IPS-18c (cell line): ENCODE measurements around the gene SLU7.

Experiments used
- H3K4me3 ChIP-seq: 2 replicates; pipeline ENCODE4 v1.7.0; 2013; ENCODE audit warnings: low read depth, mild to moderate bottlenecking, low read length, moderate library complexity; ENCODE audit not compliant: insufficient read depth
- H3K9me3 ChIP-seq: one replicate; pipeline ENCODE4 v1.6.1; 2013; ENCODE audit warnings: mild to moderate bottlenecking, low read length, moderate library complexity; ENCODE audit not compliant: control insufficient read depth, insufficient read depth

Gene SLU7

DNA sequence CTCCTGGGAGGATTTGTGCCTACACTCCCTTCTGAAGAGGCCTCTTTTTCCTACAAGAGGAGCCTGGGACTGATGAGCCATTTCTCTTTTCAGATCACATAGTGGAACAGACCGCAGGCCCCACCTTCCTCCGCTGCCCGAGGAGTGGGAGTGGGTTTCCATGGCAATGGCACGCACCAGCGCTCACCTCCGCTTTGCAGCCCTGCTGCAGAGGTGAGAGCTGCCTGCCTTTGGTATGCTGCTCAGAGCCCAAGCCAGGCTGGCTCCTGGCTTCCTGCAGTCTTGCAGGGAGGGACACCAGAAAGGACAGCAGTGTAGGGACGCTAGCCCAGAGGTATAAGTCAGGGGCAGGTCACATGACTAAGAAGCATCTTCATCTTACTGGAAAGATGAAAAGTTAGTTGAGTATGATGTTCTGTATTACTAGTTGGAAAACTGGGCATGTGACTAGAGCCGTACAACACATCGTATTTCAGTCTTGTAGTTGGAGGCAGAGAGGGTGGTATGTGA, 15.2 kb upstream of the SLU7 start:
- Histone ChIP-seq H3K9me3 (no peaks in the 10 kb centered on the region), H3K4me3 (no peak overlapping the region)

GRCh38 chr5:160432787-160433186, 13.9 kb upstream of the SLU7 start:
- Histone ChIP-seq H3K4me3 (no peak overlapping the region), H3K9me3 (no peaks in the 10 kb centered on the region)

DNA sequence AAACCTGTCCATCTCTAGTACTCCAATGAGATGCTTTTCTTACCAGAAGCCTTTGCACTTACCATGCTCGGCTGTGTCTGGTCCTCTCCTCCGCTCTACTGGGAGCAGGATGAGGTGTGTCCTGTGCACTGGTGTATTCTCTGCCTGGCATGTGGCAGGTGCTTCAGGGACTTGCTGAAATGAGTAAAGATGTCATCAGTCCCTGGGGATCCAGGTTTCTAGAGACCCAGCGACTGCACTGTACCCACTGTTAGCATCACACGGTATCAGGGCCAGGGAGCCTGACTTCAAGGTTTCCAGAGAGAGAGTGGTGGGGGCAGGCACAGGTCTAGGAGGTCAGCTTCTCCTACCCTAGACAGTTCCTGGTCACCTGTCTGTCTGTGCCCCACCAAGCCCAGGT, 13.3 kb upstream of the SLU7 start:
- Histone ChIP-seq H3K9me3 (no peaks in the 10 kb centered on the region), H3K4me3 (no peak overlapping the region)

DNA sequence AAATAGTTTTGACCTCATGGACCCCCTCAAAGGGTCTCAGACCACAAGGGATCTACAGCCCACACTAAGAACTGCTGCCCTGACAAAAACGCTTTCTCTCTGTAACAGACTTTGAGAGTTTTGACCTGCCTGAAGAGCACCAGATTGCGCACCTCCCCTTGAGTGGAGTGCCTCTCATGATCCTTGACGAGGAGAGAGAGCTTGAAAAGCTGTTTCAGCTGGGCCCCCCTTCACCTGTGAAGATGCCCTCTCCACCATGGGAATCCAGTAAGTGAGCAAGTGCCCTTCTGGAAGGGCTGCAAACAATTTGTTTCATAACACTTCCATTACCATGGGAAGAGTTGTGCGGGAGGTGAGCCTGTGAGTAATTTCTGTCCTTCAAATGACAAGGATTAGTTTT, 8.7 kb upstream of the SLU7 start:
- no peak overlapping the region for H3K4me3 ChIP-seq
- H3K9me3 ChIP-seq: no peaks in the 10 kb centered on the region

DNA sequence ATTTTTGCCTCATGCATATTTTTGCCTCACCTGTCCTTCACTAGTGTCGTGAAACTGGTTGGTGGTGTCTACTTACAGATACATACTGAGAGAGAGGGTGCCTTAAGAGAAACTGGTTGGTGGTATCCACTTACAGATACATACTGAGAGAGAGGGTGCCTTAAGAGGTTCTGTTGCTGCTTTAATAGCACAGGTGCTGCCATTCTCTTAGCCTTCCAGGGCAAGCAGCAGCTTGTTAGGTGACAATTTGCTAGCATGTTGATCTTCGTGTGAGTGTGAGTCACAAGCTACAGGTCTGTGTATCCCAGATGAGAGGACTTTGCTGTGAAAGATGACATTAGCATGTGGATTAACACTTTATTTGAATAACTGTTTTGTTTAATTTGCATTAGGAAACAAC, 4.2 kb upstream of the SLU7 start:
- H3K4me3 ChIP-seq: peak overlapping the region; percentile 36
- H3K9me3 ChIP-seq: no peaks in the 10 kb centered on the region

- Histone ChIP-seq H3K4me3 (peak within 1 kb of the TSS; percentile 82), H3K9me3 (no peaks in the 10 kb centered on the region)
These were observed 2.9 kb upstream of the SLU7 start, which contains the start of gene PTTG1 for GRCh38 chr5:160421625-160422258. Gene PTTG1 (plus strand): TSS chr5:160421855. CDS start chr5:160422313, 458 bp downstream.

DNA sequence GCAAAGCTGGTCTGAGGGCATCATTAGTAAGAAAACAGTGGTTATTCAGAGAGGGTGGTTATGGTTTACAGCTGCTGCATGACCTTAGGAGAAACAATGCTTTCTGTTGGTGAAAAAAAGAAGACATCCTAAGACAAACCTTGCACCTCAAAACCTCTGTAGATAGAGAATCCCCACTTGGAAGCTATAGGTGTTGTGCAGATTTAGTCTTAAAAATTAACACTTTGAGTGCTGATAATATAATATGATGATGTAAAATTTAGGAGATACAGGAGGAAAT, 1.4 kb upstream of the SLU7 start:
- no peaks in the 10 kb centered on the region for H3K9me3 ChIP-seq
- no peak overlapping the region for H3K4me3 ChIP-seq

- no peaks in the 10 kb centered on the region for H3K9me3 ChIP-seq
- peak overlapping the region; percentile 79 for H3K4me3 ChIP-seq
These were observed 813 bp upstream of the SLU7 start for GRCh38 chr5:160419458-160420330.

DNA sequence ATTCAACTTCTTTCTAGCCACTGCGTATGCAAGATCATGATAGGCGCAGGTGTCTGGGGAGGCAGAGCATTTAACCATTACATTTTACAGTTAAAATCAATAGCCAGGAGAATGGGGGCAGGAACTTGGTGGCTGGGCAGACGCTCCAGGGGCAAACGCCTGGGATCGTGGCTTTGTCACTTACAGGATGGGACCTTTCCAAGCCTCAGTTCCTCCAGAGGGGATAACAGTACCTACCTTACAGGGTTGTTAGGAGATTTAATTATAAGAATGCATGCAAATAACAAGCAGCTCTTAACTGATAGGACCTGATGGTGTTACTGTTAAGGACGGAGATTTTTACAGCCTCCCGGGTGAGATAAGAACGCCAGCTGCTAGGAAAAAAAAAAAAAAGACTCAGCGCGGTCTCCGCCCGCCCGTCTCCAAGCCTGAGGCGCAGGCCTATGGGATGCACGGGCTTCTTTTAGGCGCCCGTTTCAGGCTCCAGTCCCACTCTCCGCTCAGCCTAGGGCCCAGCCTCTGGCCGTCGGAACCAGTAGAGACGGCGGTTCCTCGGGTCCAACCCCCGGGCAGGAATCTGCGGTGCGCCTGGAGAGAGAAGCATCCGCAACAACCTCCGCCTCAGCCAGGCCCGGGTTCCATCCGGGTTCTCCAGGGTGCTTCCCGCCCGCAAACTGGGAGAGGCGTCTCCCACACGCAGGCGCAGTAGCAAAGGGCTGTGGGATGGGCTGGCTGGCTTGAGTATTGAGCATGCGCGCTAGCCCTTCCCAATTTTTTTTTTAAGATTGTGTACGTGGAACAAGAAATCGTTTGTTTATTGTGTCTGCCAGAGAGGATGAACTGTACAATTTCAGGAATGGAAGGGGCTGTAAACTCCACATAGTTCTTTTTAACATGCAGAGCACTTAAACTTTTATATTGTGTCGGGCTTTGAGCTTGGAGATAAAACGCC, 19.2 kb downstream of the SLU7 start, which contains the start of gene FAM200C:
Gene FAM200C, minus strand, starts transcription at position 653 of the 952 bp plus-strand sequence. CDS start 4,564 bp downstream, outside the sequence.
- H3K4me3 ChIP-seq: peak within 1 kb of the TSS; percentile 63

GRCh38 chr5:160398806-160399205, 20.1 kb downstream of the SLU7 start:
- Histone ChIP-seq H3K4me3 (peak overlapping the region; percentile 22), H3K9me3 (no peaks in the 10 kb centered on the region)

More for the DNA sequence above, 19.2 kb downstream of the SLU7 start, which contains the start of gene FAM200C:
- no peaks in the 10 kb centered on the region for H3K9me3 ChIP-seq

DNA sequence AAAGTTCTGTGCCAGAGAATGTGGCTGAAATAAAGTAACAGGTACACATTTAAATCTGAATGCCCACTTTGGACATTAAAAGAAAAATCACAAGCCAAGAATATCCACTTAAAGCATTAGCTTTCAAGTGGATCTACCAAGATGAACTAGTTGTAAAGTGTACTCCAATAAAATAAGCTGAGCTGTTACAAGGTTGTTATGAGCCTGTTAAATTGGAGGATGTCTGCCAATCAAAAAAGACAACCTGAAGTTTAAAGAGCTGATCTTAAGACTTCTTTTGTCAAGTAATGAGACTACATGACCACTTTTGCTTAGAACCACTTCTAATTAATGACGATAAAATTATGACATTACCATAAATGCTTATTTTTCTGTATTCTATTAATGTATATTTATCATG, 21.4 kb downstream of the SLU7 start:
- H3K9me3 ChIP-seq: no peaks in the 10 kb centered on the region
- no peak overlapping the region for H3K4me3 ChIP-seq

DNA sequence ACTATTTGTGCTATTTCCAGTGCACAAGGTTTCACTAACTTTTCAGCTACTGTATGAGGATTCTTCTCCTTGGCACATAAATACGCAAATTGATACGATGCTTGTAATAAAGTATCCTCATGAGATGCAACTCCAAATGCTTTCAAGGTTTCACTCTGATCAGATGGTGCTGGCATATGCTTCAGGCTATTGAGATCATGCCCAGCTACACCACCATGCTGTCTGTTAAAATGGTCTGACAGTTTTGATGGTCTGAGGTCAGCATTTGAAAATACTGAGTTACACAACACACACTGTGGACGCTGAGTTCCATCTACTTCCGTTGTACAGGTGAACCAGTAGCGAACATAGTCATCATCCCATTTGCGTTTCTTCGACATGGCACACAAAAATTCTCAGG, 23.8 kb downstream of the SLU7 start:
- H3K4me3 ChIP-seq: no peak overlapping the region
- H3K9me3 ChIP-seq: no peaks in the 10 kb centered on the region

DNA sequence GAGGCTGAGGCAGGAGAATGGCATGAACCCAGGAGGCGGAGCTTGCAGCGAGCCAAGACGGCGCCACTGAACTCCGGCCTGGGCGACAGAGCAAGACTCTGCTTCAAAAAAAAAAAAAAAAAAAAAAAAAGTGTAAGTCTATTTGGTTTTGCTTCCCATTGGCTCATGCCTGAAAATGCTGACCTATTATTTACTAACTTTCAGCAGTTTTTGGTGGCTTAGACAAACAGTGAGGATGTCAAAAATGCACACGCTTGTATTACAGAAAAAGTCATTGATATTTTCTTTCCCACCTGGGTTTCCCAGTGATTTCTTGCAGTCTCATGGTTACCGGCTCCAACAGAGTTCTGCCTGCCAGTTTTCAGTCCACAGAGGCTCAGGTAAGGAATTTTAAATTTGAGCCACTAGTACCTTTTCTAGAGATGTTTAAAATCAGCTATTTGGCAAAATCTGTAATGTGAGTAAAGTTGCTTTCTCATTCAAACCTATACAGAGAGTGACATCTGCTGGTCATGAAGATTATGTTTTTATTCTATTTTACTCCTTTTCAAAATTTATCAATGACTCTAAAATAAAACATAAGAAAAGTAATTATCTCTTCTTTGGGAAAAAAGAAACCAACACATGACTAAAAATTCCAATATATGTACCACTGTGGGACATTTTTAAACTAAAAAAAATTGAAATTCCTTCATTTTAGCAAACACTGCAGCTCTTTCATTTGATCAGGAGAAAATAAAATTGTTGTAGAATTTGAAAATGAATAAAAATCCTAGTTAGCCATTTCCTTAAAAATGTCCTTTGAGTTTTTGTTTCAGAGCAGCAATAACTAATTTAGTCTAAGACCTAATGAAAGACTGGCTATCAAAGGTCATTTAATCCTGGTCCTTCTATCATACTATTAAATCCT, 27.8 kb downstream of the SLU7 start:
- no peak overlapping the region for H3K4me3 ChIP-seq
- no peaks in the 10 kb centered on the region for H3K9me3 ChIP-seq

GRCh38 chr5:160387445-160387844, 31.4 kb downstream of the SLU7 start:
- Histone ChIP-seq H3K9me3 (no peaks in the 10 kb centered on the region), H3K4me3 (no peak overlapping the region)

DNA sequence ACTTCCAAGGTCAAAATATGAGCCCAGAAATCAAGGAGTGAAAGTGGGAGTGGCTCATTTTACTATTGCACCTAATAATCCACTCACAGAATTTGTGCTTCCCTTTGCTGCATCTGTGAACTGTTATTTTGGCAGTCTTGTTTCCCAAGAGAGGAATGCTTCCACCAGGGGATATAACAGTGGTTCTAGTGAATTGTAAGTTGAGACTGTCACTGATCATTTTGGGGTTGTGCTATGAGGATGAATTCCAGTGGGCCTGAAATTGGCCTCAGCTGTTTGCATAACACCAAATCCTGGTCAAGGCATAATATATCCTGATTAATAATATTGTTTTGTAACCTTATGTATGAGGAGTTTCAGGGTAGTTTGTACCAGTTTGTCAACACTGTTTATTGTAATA, 33.4 kb downstream of the SLU7 start:
- no peaks in the 10 kb centered on the region for H3K9me3 ChIP-seq
- H3K4me3 ChIP-seq: no peak overlapping the region

GRCh38 chr5:160384681-160385080, 34.2 kb downstream of the SLU7 start:
- Histone ChIP-seq H3K4me3 (no peak overlapping the region), H3K9me3 (no peaks in the 10 kb centered on the region)
